Common myeloid progenitor, CD34-positive (primary cell): ENCODE results near the gene CLTCL1.

Experiments used
- CTCF ChIA-PET: fragments of 350-600 bp; sonication (Branson Sonifier 250); formaldehyde crosslinking; loops from one replicate; lab custom pipeline; 2021; ENCODE audit warnings: antibody characterized with exemption; lab: Charles Lee
- POLR2A ChIA-PET: fragments of 350-600 bp; sonication (Branson Sonifier 250); formaldehyde crosslinking; loops from one replicate; lab custom pipeline; 2021; ENCODE audit warnings: antibody characterized with exemption; lab: Charles Lee
- DNase-seq, 3 donors: peaks; one replicate each; pipeline versions ENCODE4 v3.0.0 to v3.0.0-alpha.2; 2013
- H3K27ac ChIP-seq, 2 experiments: 1 replicate in 1 of 2; 2 replicates in 1 of 2; pipeline ENCODE4 v1.7.0; 2013; ENCODE audit warnings: inconsistent platforms in 2 of 2, low read length in 2 of 2, mild to moderate bottlenecking in 2 of 2, low read depth in 1 of 2, moderate library complexity in 1 of 2; ENCODE audit not compliant: severe bottlenecking in 2 of 2, insufficient read depth in 1 of 2, poor library complexity in 1 of 2
- H3K27me3 ChIP-seq, 5 experiments: replicated peaks in 2 of 5; 1 replicate in 3 of 5; 2 replicates in 2 of 5; pipeline versions ENCODE4 v1.6.1 to v1.7.0; 2013; ENCODE audit warnings: low read length in 4 of 5, mild to moderate bottlenecking in 2 of 5, moderate library complexity in 2 of 5, inconsistent platforms in 1 of 5; ENCODE audit not compliant: insufficient read depth in 5 of 5, control insufficient read depth in 4 of 5
- H3K36me3 ChIP-seq, 4 experiments: 1 replicate in 2 of 4; 2 replicates in 2 of 4; pipeline versions ENCODE4 v1.6.1 to v1.7.0; 2013; ENCODE audit warnings: low read length in 3 of 4, control low read depth in 1 of 4, mild to moderate bottlenecking in 1 of 4; ENCODE audit not compliant: control insufficient read depth in 4 of 4, insufficient read depth in 4 of 4
- H3K4me1 ChIP-seq, 4 experiments: 1 replicate in 3 of 4; 2 replicates in 1 of 4; pipeline versions ENCODE4 v1.6.1 to v1.7.1; 2013; ENCODE audit warnings: low read length in 3 of 4, mild to moderate bottlenecking in 3 of 4, control low read depth in 1 of 4, inconsistent platforms in 1 of 4, moderate library complexity in 1 of 4; ENCODE audit not compliant: control insufficient read depth in 4 of 4, insufficient read depth in 4 of 4; ENCODE audit errors: control extremely low read depth in 1 of 4
- H3K4me3 ChIP-seq, 7 experiments: 1 replicate in 4 of 7; 2 replicates in 3 of 7; pipeline versions ENCODE4 v1.5.1 to v1.7.0; 2013; ENCODE audit warnings: mild to moderate bottlenecking in 7 of 7, low read length in 6 of 7, moderate library complexity in 6 of 7, inconsistent platforms in 2 of 7, low read depth in 2 of 7, control low read depth in 1 of 7; ENCODE audit not compliant: insufficient read depth in 4 of 7, control insufficient read depth in 1 of 7; ENCODE audit errors: extremely low read depth in 1 of 7
- H3K9me3 ChIP-seq, 5 experiments: 1 replicate in 4 of 5; 2 replicates in 1 of 5; pipeline versions ENCODE4 v1.6.1 to v1.7.1; 2013; ENCODE audit warnings: low read length in 4 of 5, mild to moderate bottlenecking in 2 of 5, inconsistent platforms in 1 of 5, low read depth in 1 of 5, moderate library complexity in 1 of 5; ENCODE audit not compliant: control insufficient read depth in 4 of 5, insufficient read depth in 2 of 5; ENCODE audit errors: control extremely low read depth in 1 of 5
- WGBS: methylation state at CpG from one replicate; pipeline ENCODE4 v1.1.5; 2013; ENCODE audit not compliant: insufficient coverage; 5-methylcytosine and 5-hydroxymethylcytosine counted together

CLTCL1 gene

DNA sequence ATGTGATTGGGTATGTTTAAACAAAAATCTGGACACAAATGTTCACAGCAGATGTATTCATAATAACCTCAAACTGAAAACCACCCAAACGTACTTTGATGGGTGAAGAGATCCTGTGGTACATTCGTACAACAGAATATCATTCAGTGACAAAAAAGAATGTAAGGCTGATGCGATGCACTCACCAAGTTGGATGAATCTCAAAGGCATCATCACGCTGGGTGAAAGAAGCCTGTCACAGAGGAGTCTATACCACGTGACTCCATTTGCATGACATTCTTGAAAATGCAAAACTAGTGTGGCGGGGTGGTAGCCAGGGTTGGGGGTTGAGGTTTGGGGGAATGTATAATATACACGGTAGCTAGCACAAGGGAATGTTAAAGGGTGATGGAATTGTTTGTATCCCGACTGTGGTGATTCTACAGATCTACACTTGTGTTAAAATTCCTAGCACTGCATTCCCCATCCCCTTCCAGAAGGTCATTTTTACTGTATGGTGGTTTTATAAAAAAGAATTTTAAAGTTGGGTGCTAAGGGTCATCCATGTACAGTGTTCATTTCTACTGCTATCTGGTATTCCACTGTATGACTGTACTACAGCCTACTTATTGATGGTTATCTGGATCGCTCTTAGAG, 78.0 kb downstream of the CLTCL1 start:
- DNase-seq, result no peak
- peaks cover 0 to 2% (median 0%) of the 10 kb centered on the region in 5 experiments for H3K27me3 ChIP-seq
- 89% methylated on average over 5 of the region's 9 CpGs for WGBS
- ChIA-PET POLR2A (interaction anchor here (1.1 kb wide), 1 partner anchor 9 kb away, joined by 3 read pairs; no protein-coding TSS in a partner anchor), CTCF (no interaction called here)
- no peaks in the 10 kb centered on the region for H3K9me3 ChIP-seq
- H3K4me1 ChIP-seq, result peaks cover 0 to 8% (median 6%) of the 10 kb centered on the region in 4 experiments
- no peaks in the 10 kb centered on the region for H3K36me3 ChIP-seq
- no peak overlapping the region for H3K4me3 ChIP-seq
- no peak overlapping the region for H3K27ac ChIP-seq

DNA sequence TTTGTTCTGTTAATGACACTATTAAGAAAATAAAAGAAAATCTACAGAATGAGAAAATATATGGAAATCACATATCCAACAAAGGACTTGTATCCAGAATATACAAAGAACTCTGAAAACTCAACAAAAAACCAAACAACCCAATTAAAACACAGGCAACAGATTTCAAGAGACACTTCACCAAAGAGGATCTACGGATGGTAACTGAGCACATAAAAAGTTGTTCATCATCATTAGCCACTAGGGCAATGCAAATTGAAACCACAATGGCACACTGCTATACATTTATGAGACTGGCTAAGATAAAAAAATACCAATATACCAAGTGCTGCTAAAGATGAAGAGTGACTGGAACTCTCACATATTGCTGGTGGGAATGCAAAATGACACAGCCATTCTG, 78.5 kb downstream of the CLTCL1 start:
- peaks cover 0 to 3% (median under 1%) of the 10 kb centered on the region in 4 experiments for H3K4me1 ChIP-seq
- no CpG with 5 or more reads among the region's 1 CpG for WGBS
- POLR2A ChIA-PET, result no interaction called here
- CTCF ChIA-PET, result no interaction called here
- no peak overlapping the region for H3K27ac ChIP-seq
- no peak for DNase-seq
- H3K36me3 ChIP-seq, result no peaks in the 10 kb centered on the region
- H3K4me3 ChIP-seq, result no peak overlapping the region
- peaks cover 0 to 2% (median 0%) of the 10 kb centered on the region in 5 experiments for H3K27me3 ChIP-seq
- no peaks in the 10 kb centered on the region for H3K9me3 ChIP-seq

DNA sequence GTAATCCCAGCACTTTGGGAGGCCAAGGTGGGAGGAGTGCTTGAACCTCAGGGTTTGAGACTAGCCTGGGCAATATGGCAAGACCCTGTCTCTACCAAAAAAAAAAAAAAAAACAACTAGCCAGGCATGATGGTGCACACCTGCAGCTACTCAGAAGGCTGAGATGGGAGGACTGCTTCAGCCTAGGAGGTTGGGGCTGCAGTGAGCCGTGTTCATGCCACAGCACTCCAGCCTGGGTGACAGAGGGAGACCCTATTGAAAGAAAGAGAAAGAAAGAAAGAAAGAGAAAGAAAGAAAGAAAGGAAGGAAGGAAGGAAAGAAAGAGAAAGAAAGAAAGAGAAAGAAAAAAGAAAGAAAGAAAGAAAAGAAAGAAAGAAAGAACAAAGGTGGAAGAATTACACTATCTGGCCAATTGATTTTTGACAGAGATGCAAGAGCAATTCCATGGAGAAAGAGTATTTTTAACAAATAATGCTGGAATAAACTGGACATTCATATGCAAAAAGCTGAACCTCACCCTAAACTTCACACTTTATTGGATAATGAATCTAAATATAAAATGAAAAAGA, 79.1 kb downstream of the CLTCL1 start:
- Histone ChIP-seq H3K9me3 (no peaks in the 10 kb centered on the region), H3K27me3 (peaks cover 0 to 2% (median 0%) of the 10 kb centered on the region in 5 experiments), H3K36me3 (no peaks in the 10 kb centered on the region), H3K27ac (no peak overlapping the region), H3K4me3 (no peak overlapping the region), H3K4me1 (no peaks in the 10 kb centered on the region)
- no peak for DNase-seq
- 100% methylated on average over 1 of the region's 1 CpG for whole genome bisulfite sequencing
- ChIA-PET POLR2A (no interaction called here), CTCF (no interaction called here)

DNA sequence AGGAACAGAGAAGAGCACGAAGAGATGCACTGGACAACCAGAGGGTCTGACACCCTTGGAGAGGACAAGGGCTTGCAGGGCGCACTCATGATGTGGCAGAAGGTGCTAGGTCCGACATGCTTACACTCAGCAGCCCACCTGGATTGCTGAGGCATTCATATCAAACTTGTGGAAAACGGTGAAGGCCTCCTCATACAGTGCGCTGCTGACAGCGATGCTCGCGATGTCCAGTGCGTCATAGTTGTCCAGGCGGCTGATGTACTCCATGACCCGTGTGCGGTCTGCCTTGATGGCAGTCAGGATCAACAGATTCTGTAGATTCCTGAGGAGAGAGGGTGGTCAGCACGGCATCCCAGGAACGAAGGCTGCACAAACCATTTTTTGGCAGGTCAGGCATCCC, 81.3 kb downstream of the CLTCL1 start:
- no peaks in the 10 kb centered on the region for H3K27me3 ChIP-seq
- WGBS, result 98% methylated on average over 12 of the region's 14 CpGs
- H3K4me1 ChIP-seq, result no peaks in the 10 kb centered on the region
- H3K4me3 ChIP-seq, result no peak overlapping the region
- POLR2A ChIA-PET, result no interaction called here
- H3K9me3 ChIP-seq, result no peaks in the 10 kb centered on the region
- CTCF ChIA-PET, result no interaction called here
- H3K36me3 ChIP-seq, result no peaks in the 10 kb centered on the region
- DNase-seq, result no peak
- H3K27ac ChIP-seq, result no peak overlapping the region

DNA sequence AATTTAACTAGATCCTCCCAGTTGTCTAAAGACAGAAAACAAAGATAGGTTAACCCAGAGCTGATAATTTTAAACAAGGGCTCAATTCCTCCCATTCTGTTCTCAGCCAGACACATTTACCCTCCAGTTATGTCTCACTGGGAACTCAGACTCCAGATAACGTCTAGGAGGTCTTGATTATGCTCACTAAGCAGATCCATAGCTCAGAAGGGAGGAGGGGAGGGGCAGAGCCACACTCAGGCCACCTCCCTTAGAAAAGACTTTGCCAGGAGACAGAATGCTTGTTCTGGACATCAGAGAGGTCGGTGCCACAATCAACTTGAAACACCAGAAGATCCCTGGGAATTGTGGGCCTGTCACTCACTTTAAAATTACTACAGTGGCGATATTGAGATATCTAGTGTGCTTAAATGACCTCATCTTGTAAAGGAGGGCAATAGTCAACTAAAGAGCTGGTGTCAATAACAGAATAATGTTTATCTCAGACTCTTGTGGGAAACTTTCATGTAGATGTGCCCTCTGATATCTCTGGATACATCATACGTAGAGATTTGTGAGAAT, 83.2 kb downstream of the CLTCL1 start:
- H3K4me3 ChIP-seq, result no peak overlapping the region
- H3K36me3 ChIP-seq, result no peaks in the 10 kb centered on the region

DNA sequence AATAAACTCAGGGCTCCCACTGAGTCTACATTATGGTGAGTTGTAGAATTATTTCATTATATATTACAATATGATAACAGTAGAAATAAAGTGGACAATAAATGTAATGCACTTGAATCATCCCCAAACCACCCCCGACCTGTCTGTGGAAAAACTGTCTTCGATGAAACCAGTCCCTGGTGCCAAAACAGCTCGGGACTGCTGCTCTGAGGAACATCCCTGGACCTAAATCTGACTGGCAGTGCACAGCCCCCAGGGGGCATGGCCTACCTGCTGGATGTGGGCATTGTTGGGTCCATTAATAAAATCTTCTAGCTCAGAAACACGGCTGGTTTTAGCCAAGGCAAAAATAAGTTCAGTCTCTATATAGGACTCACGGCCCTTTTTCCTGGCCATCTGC, 83.6 kb downstream of the CLTCL1 start:
- 99% methylated on average over 4 of the region's 5 CpGs for WGBS
- H3K27ac ChIP-seq, result no peak overlapping the region
- no peaks in the 10 kb centered on the region for H3K9me3 ChIP-seq
- H3K36me3 ChIP-seq, result no peaks in the 10 kb centered on the region
- DNase-seq, result no peak
- no peaks in the 10 kb centered on the region for H3K4me1 ChIP-seq
- H3K27me3 ChIP-seq, result no peaks in the 10 kb centered on the region
- H3K4me3 ChIP-seq, result no peak overlapping the region
- ChIA-PET POLR2A (no interaction called here), CTCF (interaction anchor here (0.9 to 1.5 kb wide), 2 partner anchors 8 to 10 kb away, joined by 3 read pairs; no protein-coding TSS in a partner anchor)

More for the DNA sequence above, 83.2 kb downstream of the CLTCL1 start:
- H3K9me3 ChIP-seq, result no peaks in the 10 kb centered on the region
- ChIA-PET POLR2A (no interaction called here), CTCF (interaction anchor here (0.9 to 1.5 kb wide), 2 partner anchors 9 to 10 kb away, joined by 3 read pairs; no protein-coding TSS in a partner anchor)
- H3K27me3 ChIP-seq, result no peaks in the 10 kb centered on the region
- no peak for DNase-seq
- no peaks in the 10 kb centered on the region for H3K4me1 ChIP-seq
- 100% methylated on average over 3 of the region's 4 CpGs for WGBS
- H3K27ac ChIP-seq, result no peak overlapping the region

DNA sequence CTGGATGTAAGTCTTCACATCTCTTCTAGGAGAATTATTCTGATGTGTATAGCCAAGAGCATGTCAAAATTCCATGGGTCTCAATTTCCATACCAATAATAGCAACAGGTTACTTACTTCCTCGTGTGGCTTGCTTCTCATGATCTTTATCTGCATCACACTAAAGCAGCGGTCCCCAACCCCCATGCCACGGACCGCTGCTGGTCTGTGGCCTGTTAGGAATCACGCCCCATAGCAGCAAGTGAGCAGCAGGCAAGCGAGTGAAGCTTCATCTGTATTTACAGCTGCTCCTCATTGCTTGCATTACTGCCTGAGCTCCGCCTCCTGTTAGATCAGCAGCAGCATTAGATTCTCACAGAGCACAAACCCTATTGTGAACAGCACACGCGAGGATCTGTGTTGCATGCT, 84.1 kb downstream of the CLTCL1 start:
- 69% methylated on average over 7 of the region's 9 CpGs for WGBS
- H3K4me1 ChIP-seq, result no peaks in the 10 kb centered on the region
- H3K4me3 ChIP-seq, result no peak overlapping the region
- no peak for DNase-seq
- ChIA-PET CTCF (interaction anchor here (1.5 kb wide), 1 partner anchor 8 kb away, joined by 3 read pairs; no protein-coding TSS in a partner anchor), POLR2A (no interaction called here)
- no peaks in the 10 kb centered on the region for H3K36me3 ChIP-seq
- H3K9me3 ChIP-seq, result no peaks in the 10 kb centered on the region
- H3K27me3 ChIP-seq, result no peaks in the 10 kb centered on the region
- H3K27ac ChIP-seq, result no peak overlapping the region
